Ovary (tissue), 10 donors: ENCODE measurements around the gene OR6K2. TPM values are rescaled to one million over a fixed set of nuclear protein-coding genes. Genes with fewer than 3 reads are reported as not detected.

ENCODE experiments used
- DNase-seq, 5 donors: peaks; one replicate each; pipeline ENCODE4 v3.0.0-alpha.2; 2019 to 2020
- H3K27ac ChIP-seq, 2 donors: fragments of 200-600 bp; one replicate each; pipeline versions ENCODE4 v1.5.1 to v1.8.0; 2019 to 2022
- H3K27me3 ChIP-seq: fragments of 200-600 bp; one replicate; pipeline ENCODE4 v1.8.0; 2022
- H3K36me3 ChIP-seq: fragments of 200-600 bp; sonication (generic); one replicate; pipeline ENCODE4 v1.5.1; 2019
- H3K4me1 ChIP-seq: one replicate; pipeline ENCODE4 v1.8.1; 2013; ENCODE audit warnings: mild to moderate bottlenecking, moderate library complexity; ENCODE audit not compliant: insufficient read depth
- H3K4me3 ChIP-seq: fragments of 200-600 bp; sonication (generic); one replicate; pipeline ENCODE4 v1.5.1; 2017
- H3K9me3 ChIP-seq, 2 donors: fragments of 200-600 bp in 1 of 2; sonication (generic) in 1 of 2; one replicate each; pipeline versions ENCODE4 v1.5.1 to v1.8.1; 2013 to 2019; ENCODE audit warnings: mild to moderate bottlenecking in 1 of 2, moderate library complexity in 1 of 2
- CTCF ChIP-seq, 3 donors: fragments of 450-650 bp in 2 of 3; fragments of 200-600 bp in 1 of 3; IDR thresholded peaks; one replicate each; pipeline versions ENCODE4 v1.5.1 to v1.8.0; 2016 to 2022; ENCODE audit warnings: antibody characterized with exemption in 3 of 3, mild to moderate bottlenecking in 1 of 3
- EP300 ChIP-seq: sonication (generic); formaldehyde crosslinking; IDR thresholded peaks from one replicate; pipeline ENCODE4 v1.6.1; 2017; ENCODE audit warnings: antibody characterized with exemption
- POLR2A ChIP-seq: fragments of 450-650 bp; IDR thresholded peaks from one replicate; pipeline ENCODE4 v1.6.1; 2017; ENCODE audit warnings: antibody characterized with exemption, mild to moderate bottlenecking, moderate library complexity
- WGBS, 3 donors: extraction: QIAGEN DNeasy Blood & Tissue Kit in 1 of 3; methylation state at CpG; one replicate each; pipeline versions ENCODE4 v1.1.5 to v1.1.7; 2013 to 2017; 5-methylcytosine and 5-hydroxymethylcytosine counted together
- intact Hi-C, 4 donors: fragments of 100-400 bp; cut with DNase I; formaldehyde crosslinking; loops; one replicate each; pipeline versions ENCODE4 v1.11.0 to v1.15.1; 2022 to 2023
- long read RNA-seq, 3 donors: library from polyadenylated mRNA in 2 of 3; unstranded in 2 of 3; transcript quantifications; one replicate each; pipeline ENCODE4 v2.0.0 and lab custom pipeline, GENCODE V29; 2021 to 2026
- polyA plus RNA-seq, 2 donors: library from polyadenylated mRNA; stranded (reverse); fragments of 200-250 nt in 1 of 2; fragments of 350-450 nt in 1 of 2; fragmentation: Illumina TruSeq in 1 of 2; extraction: RNeasy Lipid Tissue Mini Kit (QIAGEN cat#74804) in 1 of 2; gene quantifications; one replicate each; pipeline ENCODE4 v1.2.3, GENCODE V29; 2013 to 2014
- total RNA-seq, 7 donors: library from RNA; depleted of rRNA in 2 of 7; stranded (reverse); fragments of >200 nt in 2 of 7; fragmentation: NEBNext Ultra II Directional in 3 of 7; extraction: Animal tissue kit (Norgen Biotek cat#: 25700) in 3 of 7; gene quantifications; one replicate each; pipeline versions ENCODE4 v1.1.0 to v1.2.4, GENCODE V29; 2016 to 2023
- donor health status: DM: no; HTN: no; CAD: no; lungs with moderate emphysema.
- donor health status: DM: no; HTN: no; CAD: no.
- donor health status: Bipolar disorder and iron deficiency.
- donor health status: DM: yes; HTN: yes; CAD: no.
- donor health status: DM: no; HTN: no; CAD: no.
- donor health status: DM: yes; HTN: yes; CAD: no.

The OR6K2 gene
- not detected for total RNA-seq
- polyA plus RNA-seq: not detected
- long read RNA-seq, donor 1: 0 reads
- long read RNA-seq, donor 2: 0 reads
- long read RNA-seq, donor 3: 0 reads

DNA sequence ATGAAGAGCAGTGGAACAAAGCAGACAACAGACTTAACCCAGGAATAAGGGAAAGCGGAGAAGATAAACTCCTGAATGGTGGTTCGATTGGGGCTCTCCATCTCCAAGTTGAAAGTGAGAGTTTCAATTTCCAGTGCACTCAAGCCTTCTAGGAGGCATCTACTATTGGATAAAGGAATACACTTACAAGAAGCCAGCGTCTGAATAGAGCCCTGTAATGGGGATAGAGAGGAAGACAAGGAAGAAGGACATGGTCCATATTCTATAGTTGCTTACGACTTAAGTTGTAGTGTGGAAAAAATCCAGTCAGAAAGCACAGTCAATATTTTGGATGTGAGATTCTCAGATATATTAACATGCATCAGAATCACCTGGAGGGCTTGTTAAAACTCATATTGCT is at the start of gene OR6K2:
Gene OR6K2 (minus strand): TSS at position 101 of the 400 bp plus-strand sequence. CDS start 0 bp downstream, at position 101.
- intact Hi-C loops: no loop called here
- whole genome bisulfite sequencing, 3 donors: 85 to 87% (median 86%) methylated on average over 4 of the region's 4 CpGs
- no peaks in the 10 kb centered on the region for H3K9me3 ChIP-seq
- no peak within 1 kb of the TSS for H3K27ac ChIP-seq
- no peak for DNase-seq
- no peaks in the 10 kb centered on the region for H3K4me1 ChIP-seq
- TF ChIP-seq CTCF (IDR thresholded peaks at IDR 0.05) (no peak), EP300 (no peak), POLR2A (no peak)
- no peak within 1 kb of the TSS for H3K4me3 ChIP-seq
- H3K36me3 ChIP-seq: no peaks in the 10 kb centered on the region
- no peaks in the 10 kb centered on the region for H3K27me3 ChIP-seq

GRCh38 chr1:158735848-158736247 is 35.4 kb upstream of the OR6K2 start:
- no peak for DNase-seq
- no peak overlapping the region for H3K27ac ChIP-seq
- intact Hi-C loops: no loop called here
- H3K27me3 ChIP-seq: no peaks in the 10 kb centered on the region
- H3K36me3 ChIP-seq: no peaks in the 10 kb centered on the region
- no peaks in the 10 kb centered on the region for H3K9me3 ChIP-seq
- TF ChIP-seq CTCF (IDR thresholded peaks at IDR 0.05): no peak
- no peak for TF ChIP-seq POLR2A
- TF ChIP-seq EP300: no peak
- no peaks in the 10 kb centered on the region for H3K4me1 ChIP-seq
- no peak overlapping the region for H3K4me3 ChIP-seq

- intact Hi-C loops: no loop called here
- no peaks in the 10 kb centered on the region for H3K27me3 ChIP-seq
- H3K4me3 ChIP-seq: no peak overlapping the region
- no peak for DNase-seq
- H3K27ac ChIP-seq: no peak overlapping the region
- no peaks in the 10 kb centered on the region for H3K4me1 ChIP-seq
- WGBS, 3 donors: 52 to 57% (median 56%) methylated on average over 2 of the region's 2 CpGs
- H3K9me3 ChIP-seq: no peaks in the 10 kb centered on the region
- no peaks in the 10 kb centered on the region for H3K36me3 ChIP-seq
- TF ChIP-seq EP300: no peak
- TF ChIP-seq POLR2A: no peak
- no peak for TF ChIP-seq CTCF (IDR thresholded peaks at IDR 0.05)
Measured at GRCh38 chr1:158732524-158732923, 32.1 kb upstream of the OR6K2 start.

GRCh38 chr1:158731707-158732106 is 31.3 kb upstream of the OR6K2 start:
- no peak for TF ChIP-seq EP300
- TF ChIP-seq POLR2A: no peak
- no peak for TF ChIP-seq CTCF (IDR thresholded peaks at IDR 0.05)
- H3K27me3 ChIP-seq: no peaks in the 10 kb centered on the region
- no peaks in the 10 kb centered on the region for H3K36me3 ChIP-seq
- H3K27ac ChIP-seq: no peak overlapping the region
- no peak overlapping the region for H3K4me3 ChIP-seq
- DNase-seq: no peak
- no peaks in the 10 kb centered on the region for H3K9me3 ChIP-seq
- 85 to 96% (median 89%) methylated on average over 4 of the region's 4 CpGs for WGBS, 3 donors
- intact Hi-C loops: no loop called here
- H3K4me1 ChIP-seq: no peaks in the 10 kb centered on the region
